CD4-positive, alpha-beta memory T cell (primary cell): ENCODE data around the gene FOXI1. TPM values are rescaled to one million over a fixed set of nuclear protein-coding genes. Genes with fewer than 3 reads are reported as not detected.
A peak's percentile ranks its signal among the peaks of the same experiment; 100 is the strongest.

Experiments
- CTCF ChIA-PET: fragments of 350-600 bp; sonication (Branson Sonifier 250); formaldehyde crosslinking; loops from one replicate; lab custom pipeline; 2021; ENCODE audit warnings: inconsistent platforms; ENCODE audit not compliant: partially characterized antibody; lab: Charles Lee
- POLR2A ChIA-PET: fragments of 350-600 bp; sonication (Branson Sonifier 250); formaldehyde crosslinking; loops from one replicate; lab custom pipeline; 2021; ENCODE audit not compliant: partially characterized antibody; lab: Charles Lee
- DNase-seq, 5 donors: peaks; one replicate each; pipeline versions ENCODE4 v3.0.0 to v3.0.0-alpha.2; 2020 to 2022; ENCODE audit warnings: mixed read lengths in 1 of 5
- H3K27ac ChIP-seq: one replicate; pipeline ENCODE4 v1.7.0; 2013; ENCODE audit warnings: low read depth, low read length
- H3K27me3 ChIP-seq: 2 replicates; pipeline ENCODE4 v1.7.0; 2013; ENCODE audit warnings: mild to moderate bottlenecking, low read length, moderate library complexity; ENCODE audit not compliant: insufficient read depth
- H3K36me3 ChIP-seq: 2 replicates; pipeline ENCODE4 v1.7.0; 2013; ENCODE audit warnings: mild to moderate bottlenecking, low read length, moderate library complexity; ENCODE audit not compliant: insufficient read depth
- H3K4me1 ChIP-seq: 2 replicates; pipeline ENCODE4 v1.7.0; 2013; ENCODE audit warnings: mild to moderate bottlenecking, low read length, moderate library complexity; ENCODE audit not compliant: insufficient read depth
- H3K4me3 ChIP-seq, 2 donors: one replicate each; pipeline ENCODE4 v1.7.0; 2013; ENCODE audit warnings: low read length in 2 of 2, mild to moderate bottlenecking in 1 of 2
- H3K9me3 ChIP-seq, 2 donors: one replicate each; pipeline ENCODE4 v1.7.0; 2013; ENCODE audit warnings: low read length in 2 of 2, control low read depth in 1 of 2; ENCODE audit not compliant: control insufficient read depth in 1 of 2
- H3K27ac Mint-ChIP-seq, 7 donors: one replicate each; pipeline ENCODE4 v1.8.0; 2020 to 2021; ENCODE audit warnings: mixed read lengths in 7 of 7, mild to moderate bottlenecking in 6 of 7, inconsistent platforms in 3 of 7, moderate library complexity in 3 of 7
- H3K27me3 Mint-ChIP-seq, 2 donors: one replicate each; pipeline ENCODE4 v1.8.0; 2020 to 2021; ENCODE audit warnings: mixed read lengths in 2 of 2
- H3K36me3 Mint-ChIP-seq, 2 donors: one replicate each; pipeline ENCODE4 v1.8.0; 2020 to 2021; ENCODE audit warnings: mixed read lengths in 2 of 2, inconsistent platforms in 1 of 2, mild to moderate bottlenecking in 1 of 2
- H3K4me1 Mint-ChIP-seq, 4 donors: one replicate each; pipeline ENCODE4 v1.8.0; 2020 to 2021; ENCODE audit warnings: mixed read lengths in 4 of 4, mild to moderate bottlenecking in 1 of 4
- H3K4me3 Mint-ChIP-seq, 8 donors: one replicate each; pipeline ENCODE4 v1.8.0; 2020 to 2021; ENCODE audit warnings: mixed read lengths in 8 of 8, mild to moderate bottlenecking in 7 of 8, moderate library complexity in 6 of 8, inconsistent platforms in 3 of 8
- H3K9me3 Mint-ChIP-seq, 8 donors: one replicate each; pipeline ENCODE4 v1.8.0; 2020 to 2021; ENCODE audit warnings: mixed read lengths in 8 of 8, mild to moderate bottlenecking in 5 of 8, inconsistent platforms in 3 of 8, moderate library complexity in 1 of 8
- intact Hi-C: fragments of 100-400 bp; cut with micrococcal nuclease; formaldehyde crosslinking; loops from one replicate; pipeline ENCODE4 v1.15.1; 2023
- polyA plus RNA-seq, 2 donors: library from polyadenylated mRNA; unstranded; fragments of 300-500 nt; fragmentation: Illumina TruSeq; gene quantifications; one replicate each; pipeline ENCODE4 v1.2.3, GENCODE V29; 2021
- total RNA-seq, 2 experiments: library from RNA; stranded (reverse); gene quantifications; one replicate each; pipeline ENCODE4 v1.2.3, GENCODE V29; 2021

FOXI1 gene
- total RNA-seq = not detected
- not detected for polyA plus RNA-seq

- H3K4me3 Mint-ChIP-seq = no peak within 1 kb of the TSS
- ChIA-PET CTCF (interaction anchor here (0.7 kb wide), 1 partner anchor 234 kb away, joined by 3 read pairs; no protein-coding TSS in a partner anchor), POLR2A (no interaction called here)
Measured at GRCh38 chr5:170105642-170106611, at the start of gene FOXI1. Gene FOXI1 (plus strand): TSS chr5:170105897. CDS start chr5:170105958, 61 bp downstream.

GRCh38 chr5:170056561-170057267, 49.0 kb upstream of the FOXI1 start:
- CTCF ChIA-PET = no interaction called here
- no peak overlapping the region for H3K27ac ChIP-seq
- intact Hi-C loops = no loop called here
- POLR2A ChIA-PET = no interaction called here
- H3K36me3 ChIP-seq = peaks cover 56% of the 10 kb centered on the region
- H3K27me3 ChIP-seq = no peaks in the 10 kb centered on the region
- no peaks in the 10 kb centered on the region for H3K4me1 ChIP-seq
- H3K27ac Mint-ChIP-seq = no peak overlapping the region
- H3K36me3 Mint-ChIP-seq = peaks cover 92 to 95% of the 10 kb centered on the region in 2 donors
- peaks cover 0 to 3% (median 1%) of the 10 kb centered on the region in 4 donors for H3K4me1 Mint-ChIP-seq
- no peaks in the 10 kb centered on the region for H3K27me3 Mint-ChIP-seq
- no peak overlapping the region for H3K4me3 Mint-ChIP-seq
- DNase-seq = no peak
- no peaks in the 10 kb centered on the region for H3K9me3 ChIP-seq
- no peak overlapping the region for H3K4me3 ChIP-seq
- H3K9me3 Mint-ChIP-seq = peaks cover 0 to 6% (median 0%) of the 10 kb centered on the region in 8 donors

More at GRCh38 chr5:170105642-170106611, at the start of gene FOXI1:
- no peaks in the 10 kb centered on the region for H3K9me3 Mint-ChIP-seq
- H3K4me1 ChIP-seq = no peaks in the 10 kb centered on the region
- H3K27me3 ChIP-seq = no peaks in the 10 kb centered on the region
- no peaks in the 10 kb centered on the region for H3K36me3 Mint-ChIP-seq
- H3K27me3 Mint-ChIP-seq = peaks cover 2 to 4% of the 10 kb centered on the region in 2 donors
- no peak within 1 kb of the TSS for H3K27ac ChIP-seq
- H3K27ac Mint-ChIP-seq = peak within 1 kb of the TSS in 1 of 7 donors; percentile 64
- H3K36me3 ChIP-seq = no peaks in the 10 kb centered on the region
- no peak for DNase-seq
- no peak within 1 kb of the TSS for H3K4me3 ChIP-seq
- intact Hi-C loops = loop anchor here (10.0 kb wide), 1 partner anchor 119 kb away; no protein-coding TSS in a partner anchor
- no peaks in the 10 kb centered on the region for H3K4me1 Mint-ChIP-seq
- no peaks in the 10 kb centered on the region for H3K9me3 ChIP-seq

- CTCF ChIA-PET = no interaction called here
Measured at GRCh38 chr5:170057311-170057710, 48.4 kb upstream of the FOXI1 start.

GRCh38 chr5:170059221-170059620, 46.5 kb upstream of the FOXI1 start:
- H3K4me3 Mint-ChIP-seq = no peak overlapping the region
- no peak overlapping the region for H3K4me3 ChIP-seq
- peaks cover 0 to 6% (median 0%) of the 10 kb centered on the region in 8 donors for H3K9me3 Mint-ChIP-seq
- DNase-seq = no peak
- H3K27ac Mint-ChIP-seq = no peak overlapping the region
- H3K36me3 Mint-ChIP-seq = peaks cover 85 to 88% of the 10 kb centered on the region in 2 donors
- POLR2A ChIA-PET = no interaction called here
- no peak overlapping the region for H3K27ac ChIP-seq
- no peaks in the 10 kb centered on the region for H3K27me3 ChIP-seq
- no peaks in the 10 kb centered on the region for H3K27me3 Mint-ChIP-seq
- intact Hi-C loops = no loop called here
- H3K4me1 Mint-ChIP-seq = peaks cover 0 to 3% (median 1%) of the 10 kb centered on the region in 4 donors
- H3K9me3 ChIP-seq = no peaks in the 10 kb centered on the region
- H3K36me3 ChIP-seq = peaks cover 52% of the 10 kb centered on the region
- H3K4me1 ChIP-seq = no peaks in the 10 kb centered on the region
- CTCF ChIA-PET = no interaction called here

More at GRCh38 chr5:170057311-170057710, 48.4 kb upstream of the FOXI1 start:
- no peak overlapping the region for H3K27ac ChIP-seq
- Mint-ChIP-seq H3K27me3 (no peaks in the 10 kb centered on the region), H3K4me1 (peaks cover 0 to 3% (median 1%) of the 10 kb centered on the region in 4 donors), H3K4me3 (no peak overlapping the region), H3K27ac (no peak overlapping the region), H3K9me3 (peaks cover 0 to 6% (median 0%) of the 10 kb centered on the region in 8 donors), H3K36me3 (peaks cover 92 to 95% of the 10 kb centered on the region in 2 donors)
- H3K4me3 ChIP-seq = no peak overlapping the region
- intact Hi-C loops = no loop called here
- DNase-seq = no peak
- peaks cover 55% of the 10 kb centered on the region for H3K36me3 ChIP-seq
- no peaks in the 10 kb centered on the region for H3K4me1 ChIP-seq
- POLR2A ChIA-PET = no interaction called here
- no peaks in the 10 kb centered on the region for H3K27me3 ChIP-seq
- H3K9me3 ChIP-seq = no peaks in the 10 kb centered on the region

- no peak overlapping the region for H3K4me3 Mint-ChIP-seq
- ChIA-PET CTCF (no interaction called here), POLR2A (no interaction called here)
- H3K27ac Mint-ChIP-seq = peak overlapping the region in 2 of 7 donors; percentile 18 to 44
- no peaks in the 10 kb centered on the region for H3K4me1 ChIP-seq
- no peak overlapping the region for H3K4me3 ChIP-seq
- no peaks in the 10 kb centered on the region for H3K27me3 Mint-ChIP-seq
- DNase-seq = no peak
- peaks cover 0 to 2% (median 0%) of the 10 kb centered on the region in 4 donors for H3K4me1 Mint-ChIP-seq
- H3K36me3 ChIP-seq = peaks cover 55% of the 10 kb centered on the region
- H3K9me3 ChIP-seq = no peaks in the 10 kb centered on the region
- no peak overlapping the region for H3K27ac ChIP-seq
- intact Hi-C loops = no loop called here
- peaks cover 0 to 2% (median 0%) of the 10 kb centered on the region in 8 donors for H3K9me3 Mint-ChIP-seq
- peaks cover 78 to 88% of the 10 kb centered on the region in 2 donors for H3K36me3 Mint-ChIP-seq
- H3K27me3 ChIP-seq = no peaks in the 10 kb centered on the region
Measured at GRCh38 chr5:170067152-170067551, 38.5 kb upstream of the FOXI1 start.

- no peaks in the 10 kb centered on the region for H3K9me3 ChIP-seq
- peaks cover 76 to 86% of the 10 kb centered on the region in 2 donors for H3K36me3 Mint-ChIP-seq
- H3K4me1 Mint-ChIP-seq = peaks cover 0 to 2% (median 0%) of the 10 kb centered on the region in 4 donors
- no peaks in the 10 kb centered on the region for H3K27me3 ChIP-seq
- H3K36me3 ChIP-seq = peaks cover 50% of the 10 kb centered on the region
- H3K4me1 ChIP-seq = no peaks in the 10 kb centered on the region
- no peak overlapping the region for H3K27ac Mint-ChIP-seq
- no peak for DNase-seq
- H3K27me3 Mint-ChIP-seq = no peaks in the 10 kb centered on the region
- H3K4me3 Mint-ChIP-seq = no peak overlapping the region
- intact Hi-C loops = no loop called here
- ChIA-PET CTCF (no interaction called here), POLR2A (no interaction called here)
- H3K9me3 Mint-ChIP-seq = peaks cover 0 to 2% (median 0%) of the 10 kb centered on the region in 8 donors
- H3K27ac ChIP-seq = no peak overlapping the region
- H3K4me3 ChIP-seq = no peak overlapping the region
Measured at GRCh38 chr5:170067574-170068170, 38.0 kb upstream of the FOXI1 start.
